Left lung (tissue), 10 donors: ENCODE measurements around the gene GFAP. TPM values are rescaled to one million over a fixed set of nuclear protein-coding genes. Genes with fewer than 3 reads are reported as not detected.

Source experiments
- ATAC-seq: fragments of 200-7000 bp; cut with Tn5 transposase; one replicate; pipeline ENCODE4 v1.9.1; 2020; ENCODE audit warnings: moderate library complexity
- DNase-seq, 4 donors: peaks; one replicate each; pipeline ENCODE4 v3.0.0-alpha.2; 2013 to 2020
- H3K27ac ChIP-seq, 2 donors: fragments of 200-600 bp; sonication (generic) in 1 of 2; one replicate each; pipeline versions ENCODE4 v1.5.0 to v1.8.0; 2020 to 2021
- H3K27me3 ChIP-seq, 2 donors: fragments of 200-600 bp; sonication (generic) in 1 of 2; one replicate each; pipeline versions ENCODE4 v1.5.0 to v1.8.0; 2020 to 2021
- H3K36me3 ChIP-seq, 2 donors: fragments of 200-600 bp; sonication (generic) in 1 of 2; one replicate each; pipeline versions ENCODE4 v1.5.0 to v1.8.0; 2020 to 2021
- H3K4me1 ChIP-seq, 2 donors: fragments of 200-600 bp; one replicate each; pipeline ENCODE4 v1.8.0; 2021
- H3K4me3 ChIP-seq, 2 donors: fragments of 200-600 bp; sonication (generic) in 1 of 2; one replicate each; pipeline versions ENCODE4 v1.5.0 to v1.8.0; 2020 to 2021; ENCODE audit warnings: mild to moderate bottlenecking in 1 of 2
- H3K9me3 ChIP-seq, 2 donors: fragments of 200-600 bp; sonication (generic) in 1 of 2; one replicate each; pipeline versions ENCODE4 v1.5.0 to v1.8.0; 2020 to 2021
- CTCF ChIP-seq, 2 donors: fragments of 200-600 bp; sonication (generic) in 1 of 2; IDR thresholded peaks; one replicate each; pipeline versions ENCODE4 v1.5.0 to v1.8.0; 2021; ENCODE audit warnings: antibody characterized with exemption in 2 of 2
- intact Hi-C, 2 donors: fragments of 100-400 bp; cut with DNase I; formaldehyde crosslinking; loops; one replicate each; pipeline versions ENCODE4 v1.11.2 to v1.14.2; 2022
- polyA plus RNA-seq, 6 donors: library from polyadenylated mRNA; unstranded; fragments of 120-200 nt; gene quantifications; one replicate each; pipeline ENCODE4 v1.2.1, GENCODE V29; 2013; ENCODE audit not compliant: insufficient read length in 6 of 6
- total RNA-seq, 2 donors: library from RNA; stranded (reverse); fragmentation: NEBNext Ultra II Directional; extraction: Animal tissue kit (Norgen Biotek cat#: 25700); gene quantifications; one replicate each; pipeline ENCODE4 v1.2.1, GENCODE V29; 2021
- donor health status: DM: no; HTN: yes; CAD: no.
- donor health status: DM: no; HTN: no; CAD: no.

GFAP gene
- total and polyA plus RNA-seq, 8 donors, result 0.14 to 1.1 (median 0.45) TPM; not detected in 2

- H3K4me3 ChIP-seq, result no peak overlapping the region
- H3K36me3 ChIP-seq, result peaks cover 0 to 3% of the 10 kb centered on the region in 2 donors
- no peak for ATAC-seq
- H3K9me3 ChIP-seq, result no peaks in the 10 kb centered on the region
- no peak overlapping the region for H3K27ac ChIP-seq
- TF ChIP-seq CTCF (IDR thresholded peaks at IDR 0.05), result no peak
- peaks cover 6 to 64% of the 10 kb centered on the region in 2 donors for H3K4me1 ChIP-seq
- intact Hi-C loops, result no loop called here
- DNase-seq, result no peak
- no peaks in the 10 kb centered on the region for H3K27me3 ChIP-seq
These were observed 13.8 kb downstream of the GFAP start for GRCh38 chr17:44901411-44901921.

GRCh38 chr17:44900894-44901293, 14.4 kb downstream of the GFAP start:
- intact Hi-C loops, result no loop called here
- ATAC-seq, result peak; percentile 6
- Histone ChIP-seq H3K9me3 (no peaks in the 10 kb centered on the region), H3K36me3 (peaks cover 0 to 9% of the 10 kb centered on the region in 2 donors), H3K4me3 (no peak overlapping the region), H3K27ac (peak overlapping the region in 1 of 2 donors; percentile 95), H3K27me3 (no peaks in the 10 kb centered on the region), H3K4me1 (peaks cover 6 to 63% of the 10 kb centered on the region in 2 donors)
- no peak for TF ChIP-seq CTCF (IDR thresholded peaks at IDR 0.05)
- DNase-seq, result peak in 1 of 4 donors; percentile 41

GRCh38 chr17:44899074-44899782, 16.1 kb downstream of the GFAP start, which contains the start of gene EFTUD2:
Gene EFTUD2, minus strand, starts transcription at chr17:44899445. Its CDS starts 4,924 bp downstream, at chr17:44894521.
- Histone ChIP-seq H3K36me3 (peaks cover 0 to 17% of the 10 kb centered on the region in 2 donors), H3K27me3 (no peaks in the 10 kb centered on the region), H3K4me1 (peaks cover 6 to 53% of the 10 kb centered on the region in 2 donors), H3K9me3 (no peaks in the 10 kb centered on the region), H3K4me3 (peak within 1 kb of the TSS; percentile 75 to 83), H3K27ac (peak within 1 kb of the TSS; percentile 95)
- intact Hi-C loops, result no loop called here
- ATAC-seq (peak; percentile 96), DNase-seq (peak; percentile 93 to 97 (median 95))
- peak in 1 of 2 donors; percentile 26 for TF ChIP-seq CTCF (IDR thresholded peaks at IDR 0.05)

- Histone ChIP-seq H3K4me3 (peak overlapping the region; percentile 75 to 83), H3K36me3 (peaks cover 0 to 22% of the 10 kb centered on the region in 2 donors), H3K4me1 (peaks cover 6 to 53% of the 10 kb centered on the region in 2 donors), H3K9me3 (no peaks in the 10 kb centered on the region), H3K27me3 (no peaks in the 10 kb centered on the region), H3K27ac (peak overlapping the region; percentile 95)
- intact Hi-C loops, result no loop called here
- ATAC-seq (no peak), DNase-seq (peak in 2 of 4 donors; percentile 33 to 56)
- no peak for TF ChIP-seq CTCF (IDR thresholded peaks at IDR 0.05)
These were observed 16.6 kb downstream of the GFAP start for GRCh38 chr17:44898768-44899073.

- Histone ChIP-seq H3K27me3 (no peaks in the 10 kb centered on the region), H3K9me3 (no peaks in the 10 kb centered on the region), H3K36me3 (peaks cover 0 to 54% of the 10 kb centered on the region in 2 donors), H3K27ac (no peak overlapping the region), H3K4me3 (no peak overlapping the region), H3K4me1 (peaks cover 6 to 37% of the 10 kb centered on the region in 2 donors)
- ATAC-seq (no peak), DNase-seq (no peak)
- intact Hi-C loops, result no loop called here
- no peak for TF ChIP-seq CTCF (IDR thresholded peaks at IDR 0.05)
These were observed 20.7 kb downstream of the GFAP start for GRCh38 chr17:44894642-44895041.
